Heart left ventricle (tissue), 13 donors: ENCODE data around the gene PAN2.

ENCODE experiments used
- CTCF ChIP-seq, 12 donors: fragments of 200-600 bp; sonication (generic) in 4 of 12; IDR thresholded peaks; one replicate each; pipeline versions ENCODE4 v1.5.0 to v1.8.0; 2018 to 2022; ENCODE audit warnings: antibody characterized with exemption in 12 of 12, mild to moderate bottlenecking in 5 of 12
- POLR2A ChIP-seq, 2 donors: fragments of 450-650 bp; IDR thresholded peaks; one replicate each; pipeline ENCODE4 v1.6.1; 2017; ENCODE audit warnings: antibody characterized with exemption in 2 of 2, mild to moderate bottlenecking in 2 of 2, moderate library complexity in 2 of 2
- donor health status: ischemic (EF 13 %, LVEDD 7.1; RV severe dilation, severe dysfunction).
- donor health status: DM: no; HTN: yes; CAD: no.
- donor health status: DM: no; HTN: no; CAD: no.
- donor health status: ischemic (EF 25% LVEDD 6.9; RV normal size, moderate dysfunction).
- donor health status: ischemic (EF 25% LVEDD 5.7; RV mildly dilated, moderate dysfunction).
- donor health status: ischemic (EF 35%, LVEDD 5.7; RV mildly dilated, moderate dysfunction).
- donor health status: nonischemic (EF 11% LVEDD 7.7; RV severe dilation, severe dysfunction).
- donor health status: DM: yes; HTN: yes; CAD: no.
- donor health status: PGD.
- donor health status: ischemic (EF 29% LVEDD 5.4; RV normal size, mild dysfunction).
- donor health status: nonischemic (EF 23%, LVEDD 6.1; RV moderate dilation, normal function).

- TF ChIP-seq CTCF (IDR thresholded peaks at IDR 0.05) (no peak), POLR2A (IDR thresholded peaks at IDR 0.05) (no peak)
Measured at GRCh38 chr12:56280849-56281248, 53.0 kb downstream of the PAN2 start.
